Measurements from ENCODE around the gene HTRA3. TPM values are rescaled to one million over a fixed set of nuclear protein-coding genes. Genes with fewer than 3 reads are reported as not detected.

Gene HTRA3
- total and polyA plus RNA-seq, 2 of the 4 experiments (the other 2 are of a cell fraction) = 1.3 to 9.5 TPM

GRCh38 chr4:8319731-8320385, 50.3 kb downstream of the HTRA3 start:
- H2BK15ac ChIP-seq (ENCODE audit: low read depth, low read length) = no peak overlapping the region
- no peaks in the 10 kb centered on the region for H3K36me3 ChIP-seq (ENCODE audit: control insufficient read depth, insufficient read depth, low read length)
- TF ChIP-seq CEBPB (IDR thresholded peaks at IDR 0.05; ENCODE audit: low read depth, low read length) (no peak), MXI1 (IDR thresholded peaks at IDR 0.05; ENCODE audit: borderline replicate concordance, low read depth, low read length) (no peak), MAZ (IDR thresholded peaks at IDR 0.05; ENCODE audit: borderline replicate concordance, low read depth, low read length) (no peak), POLR2A (IDR thresholded peaks at IDR 0.05; ENCODE audit: low read depth, low read length) (no peak)
- H3K56ac ChIP-seq (ENCODE audit: extremely low read depth, insufficient read depth, low read length) = no peak overlapping the region
- no peak for DNase-seq
- no peaks in the 10 kb centered on the region for H3K9me3 ChIP-seq (ENCODE audit: control insufficient read depth, insufficient read depth, low read length)
- H3K4me1 ChIP-seq (ENCODE audit: control insufficient read depth, insufficient read depth, low read length) = peaks cover 14% of the 10 kb centered on the region
- ChIA-PET CTCF (interaction anchor here (1.1 kb wide), 1 partner anchor 53 kb away, joined by 3 read pairs; no protein-coding TSS in a partner anchor), POLR2A (ENCODE audit: unreplicated experiment) (no interaction called here)
- H3K4me3 ChIP-seq (ENCODE audit: insufficient read depth, low read depth, low read length) = no peak overlapping the region
- H4K20me1 ChIP-seq (ENCODE audit: insufficient read depth, low read length) = no peaks in the 10 kb centered on the region
- H3K4ac ChIP-seq (ENCODE audit: low read depth, low read length) = no peak overlapping the region
- H3K9me1 ChIP-seq (ENCODE audit: insufficient read depth, low read length) = peaks cover 14% of the 10 kb centered on the region
- peak overlapping the region; percentile 21; the same call in 1 of the 2 replicates for H3K14ac ChIP-seq (replicated peaks; ENCODE audit: low read depth, low read length)
- H3K27me3 ChIP-seq (ENCODE audit: control insufficient read depth, insufficient read depth, low read length) = no peaks in the 10 kb centered on the region
- no peak overlapping the region for H2BK20ac ChIP-seq (ENCODE audit: low read depth, low read length)
- H3K27ac ChIP-seq (ENCODE audit: insufficient read depth, low read length) = no peak overlapping the region
- H3K79me1 ChIP-seq (ENCODE audit: low read depth in 1 of 2, low read length in 2 of 2) = no peaks in the 10 kb centered on the region
- no peak overlapping the region for H4K8ac ChIP-seq (ENCODE audit: low read depth in 2 of 2, low read length in 2 of 2)
- H4K91ac ChIP-seq (ENCODE audit: insufficient read depth, low read depth, low read length) = no peak overlapping the region
- no TSS peak for BruUV-seq (replicated peaks)
- no peak overlapping the region for H2BK5ac ChIP-seq (ENCODE audit: low read depth, low read length, poor library complexity, severe bottlenecking)
- H2AK5ac ChIP-seq (ENCODE audit: low read depth, low read length) = no peak overlapping the region
- no peak overlapping the region for H2BK120ac ChIP-seq (ENCODE audit: low read depth, low read length)
- no peak overlapping the region for H2AK9ac ChIP-seq (replicated peaks; ENCODE audit: low read depth, low read length, poor library complexity)
- no peak overlapping the region for H3K4me2 ChIP-seq (ENCODE audit: low read depth, low read length)
- in situ Hi-C loops (cut with MboI; ENCODE audit: low sequenced_read_pairs) = no loop called here
- intact Hi-C loops (cut with micrococcal nuclease) = no loop called here
- H4K5ac ChIP-seq (ENCODE audit: low read depth, low read length) = no peak overlapping the region
- no peak overlapping the region for H3K18ac ChIP-seq (ENCODE audit: low read depth, low read length)
- WGBS, 2 experiments (ENCODE audit: extremely low coverage in 2 of 2, insufficient read length in 1 of 2) = 80% methylated on average over 5 of the region's 13 CpGs; no CpG with 5 or more reads in 1 of the 2 experiments
- no peak overlapping the region for H2AFZ ChIP-seq (replicated peaks; ENCODE audit: low read length, poor library complexity)
- no peak overlapping the region for H3K23ac ChIP-seq (ENCODE audit: low read depth, low read length)
- no peak overlapping the region for H3K9ac ChIP-seq (ENCODE audit: low read depth, low read length)
- ATAC-seq (ENCODE audit: low read depth) = no peak
- dilution Hi-C loops (cut with HindIII; ENCODE audit: low sequenced_read_pairs, unreplicated experiment) = no loop called here

All from IMR-90 (cell line).